AG09319 (cell line): ENCODE results near the gene ZNF480.
A peak's percentile ranks its signal among the peaks of the same experiment; 100 is the strongest.
"Not testable (repeated sequence)": the region's sequence is repeated elsewhere in the genome, so short reads cannot be mapped to it uniquely, and the experiment has no call there.

Experiments used
- DNase-seq: peaks from one replicate; pipeline ENCODE4 v3.0.0-alpha.2; 2010; ENCODE audit warnings: low read depth; ENCODE audit errors: extremely low read depth
- CTCF ChIP-seq: IDR thresholded peaks from 2 replicates; pipeline ENCODE4 v1.5.1; 2011; ENCODE audit warnings: low read depth, mild to moderate bottlenecking, inconsistent platforms, low read length, moderate library complexity

Gene ZNF480

GRCh38 chr19:52296773-52297600 lies at the start of gene ZNF480:
TSS of gene ZNF480 (plus strand) at chr19:52297169. CDS start at chr19:52300413, 3,244 bp downstream.
- peak; percentile 12 for TF ChIP-seq CTCF
- DNase-seq, result peak; percentile 46

- peak; percentile 4 for DNase-seq
- TF ChIP-seq CTCF, result peak; percentile 43
Observed at GRCh38 chr19:52248241-52248640, 48.7 kb upstream of the ZNF480 start.

- DNase-seq, result no peak
- no peak for TF ChIP-seq CTCF
Observed at GRCh38 chr19:52258426-52258825, 38.5 kb upstream of the ZNF480 start.

GRCh38 chr19:52265556-52265955 lies 31.4 kb upstream of the ZNF480 start:
- not testable (repeated sequence) for DNase-seq

GRCh38 chr19:52269338-52270261 lies 27.4 kb upstream of the ZNF480 start, which contains the start of gene ZNF766:
TSS of gene ZNF766 (plus strand) at chr19:52269587. CDS start at chr19:52269614, 27 bp downstream.
- no peak for TF ChIP-seq CTCF
- peak; percentile 85 for DNase-seq

GRCh38 chr19:52270266-52270885 lies 26.6 kb upstream of the ZNF480 start:
- no peak for DNase-seq
- no peak for TF ChIP-seq CTCF

GRCh38 chr19:52273301-52273700 lies 23.7 kb upstream of the ZNF480 start:
- TF ChIP-seq CTCF, result no peak
- no peak for DNase-seq
